HAP-1 (cell line): ENCODE results near the gene CDKL5.

Source experiments
- DNase-seq, 2 experiments: peaks; one replicate each; pipeline ENCODE4 v3.0.0-alpha.2; 2016 to 2020; ENCODE audit warnings: low spot score in 2 of 2
- H3K27me3 ChIP-seq: fragments of 250-450 bp; sonication (Bioruptor Pico); 2 replicates; pipeline ENCODE4 v1.5.1; 2020; ENCODE audit warnings: low read depth, mild to moderate bottlenecking, moderate library complexity
- H3K36me3 ChIP-seq: fragments of 250-450 bp; sonication (Bioruptor Pico); replicated peaks from 2 replicates; pipeline ENCODE4 v1.5.1; 2020; ENCODE audit warnings: mild to moderate bottlenecking
- H3K4me1 ChIP-seq: fragments of 250-450 bp; sonication (Bioruptor Pico); 2 replicates; pipeline ENCODE4 v1.5.1; 2020; ENCODE audit warnings: mild to moderate bottlenecking
- H3K4me3 ChIP-seq: fragments of 250-450 bp; sonication (Bioruptor Pico); 2 replicates; pipeline ENCODE4 v1.5.1; 2020; ENCODE audit warnings: mild to moderate bottlenecking, moderate library complexity
- H3K9me3 ChIP-seq: fragments of 250-450 bp; sonication (Bioruptor Pico); 2 replicates; pipeline ENCODE4 v1.5.1; 2020; ENCODE audit warnings: mild to moderate bottlenecking, moderate library complexity
- in situ Hi-C: fragments of 300-500 bp; cut with MboI; formaldehyde crosslinking; loops from 3 replicates; pipeline ENCODE4 v1.14.3; 2020; ENCODE audit warnings: low sequenced_read_pairs, inconsistent platforms, mixed read lengths

Gene CDKL5

DNA sequence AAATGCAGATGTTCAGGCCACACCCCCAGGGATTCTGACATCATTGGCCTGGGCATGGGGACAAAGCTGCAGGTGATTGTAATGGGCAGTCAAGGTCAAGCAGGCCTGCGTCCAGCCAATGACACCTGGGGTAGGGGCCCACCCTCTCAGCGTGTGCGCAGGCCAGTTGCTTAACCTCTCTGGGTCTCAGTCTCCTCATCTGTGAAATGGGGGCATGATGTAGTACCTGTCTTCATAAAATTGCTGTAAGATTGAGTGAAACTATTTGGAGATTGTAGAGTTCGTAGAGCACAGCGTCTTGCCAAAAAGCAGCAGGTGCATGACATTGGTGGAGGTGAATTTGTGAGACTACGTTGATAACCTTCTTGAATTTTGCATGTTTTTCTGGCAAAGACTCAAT lies 225.3 kb downstream of the CDKL5 start:
- no peak overlapping the region for H3K4me3 ChIP-seq
- no peak for DNase-seq
- no peaks in the 10 kb centered on the region for H3K27me3 ChIP-seq
- in situ Hi-C loops = no loop called here
- H3K36me3 ChIP-seq = no peaks in the 10 kb centered on the region
- H3K4me1 ChIP-seq = peaks cover 15% of the 10 kb centered on the region
- H3K9me3 ChIP-seq = no peaks in the 10 kb centered on the region

DNA sequence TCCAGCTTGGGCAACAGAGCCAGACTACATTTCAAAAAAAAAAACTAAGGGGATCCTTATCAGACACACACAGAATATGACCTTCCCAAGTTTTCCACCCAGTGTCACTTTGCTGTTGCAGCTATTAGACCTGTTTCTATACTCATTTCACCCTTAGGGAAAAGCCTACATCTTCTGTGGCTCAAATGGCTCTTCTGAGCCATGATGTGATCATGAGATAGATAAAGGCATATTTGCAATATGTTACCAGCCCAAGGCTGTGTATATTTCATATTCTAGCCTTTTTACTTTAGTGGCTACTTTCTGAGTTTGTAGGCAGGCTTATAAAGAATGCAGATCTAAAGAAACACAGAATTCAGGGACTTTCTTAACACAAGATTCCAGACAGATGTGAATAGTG lies 227.2 kb downstream of the CDKL5 start:
- no peaks in the 10 kb centered on the region for H3K9me3 ChIP-seq
- no peaks in the 10 kb centered on the region for H3K36me3 ChIP-seq
- peaks cover 16% of the 10 kb centered on the region for H3K4me1 ChIP-seq
- no peak overlapping the region for H3K4me3 ChIP-seq
- no peaks in the 10 kb centered on the region for H3K27me3 ChIP-seq
- in situ Hi-C loops = no loop called here
- DNase-seq = no peak

DNA sequence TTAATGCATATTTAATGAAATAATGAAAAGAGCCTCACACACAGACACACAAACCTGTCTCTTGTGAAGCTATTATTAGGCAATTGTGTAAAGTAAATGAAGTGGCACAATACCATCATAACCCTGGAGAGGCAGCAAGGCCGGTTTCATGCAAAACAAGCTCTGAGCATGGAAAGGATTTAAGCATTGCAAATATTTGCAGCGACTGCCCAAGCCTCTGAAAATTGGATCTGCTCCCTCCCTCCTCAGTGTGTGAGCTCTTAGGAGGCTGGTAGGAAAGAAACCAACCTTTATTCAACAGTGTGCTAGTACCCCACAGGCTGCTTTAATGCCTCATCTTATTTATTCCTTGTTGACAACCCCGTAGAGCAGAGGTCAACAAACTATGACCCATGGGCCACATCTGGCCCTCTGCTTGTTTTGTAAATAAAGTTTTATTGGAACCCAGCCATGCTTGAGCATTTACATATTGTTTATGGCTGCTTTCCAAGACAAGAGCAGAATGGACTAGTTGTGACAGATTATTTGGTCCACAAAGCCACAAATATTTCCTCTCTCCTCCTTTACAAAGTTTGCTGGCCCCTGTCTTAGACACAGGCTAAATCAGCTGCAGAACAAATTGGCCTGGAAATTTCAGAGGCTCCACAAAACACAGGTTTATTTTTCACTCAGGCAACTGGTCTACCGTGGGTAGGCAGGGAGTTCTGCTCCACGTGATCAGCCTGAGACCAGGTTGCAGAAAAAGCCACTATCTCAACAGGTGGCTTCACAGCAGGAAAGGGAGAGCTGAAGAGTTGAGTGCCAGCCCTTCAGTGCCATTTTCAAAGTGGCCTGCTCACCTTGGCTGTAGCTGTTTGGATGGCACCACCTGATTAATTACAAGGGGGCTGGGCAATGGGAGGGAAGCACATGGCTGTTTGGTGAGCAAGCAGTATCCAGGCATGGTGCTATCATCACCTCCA lies 229.7 kb downstream of the CDKL5 start:
- H3K27me3 ChIP-seq = no peaks in the 10 kb centered on the region
- no peak overlapping the region for H3K4me3 ChIP-seq
- no peaks in the 10 kb centered on the region for H3K36me3 ChIP-seq
- peak; percentile 70 to 87 for DNase-seq
- no peaks in the 10 kb centered on the region for H3K9me3 ChIP-seq
- H3K4me1 ChIP-seq = peaks cover 16% of the 10 kb centered on the region
- in situ Hi-C loops = no loop called here

DNA sequence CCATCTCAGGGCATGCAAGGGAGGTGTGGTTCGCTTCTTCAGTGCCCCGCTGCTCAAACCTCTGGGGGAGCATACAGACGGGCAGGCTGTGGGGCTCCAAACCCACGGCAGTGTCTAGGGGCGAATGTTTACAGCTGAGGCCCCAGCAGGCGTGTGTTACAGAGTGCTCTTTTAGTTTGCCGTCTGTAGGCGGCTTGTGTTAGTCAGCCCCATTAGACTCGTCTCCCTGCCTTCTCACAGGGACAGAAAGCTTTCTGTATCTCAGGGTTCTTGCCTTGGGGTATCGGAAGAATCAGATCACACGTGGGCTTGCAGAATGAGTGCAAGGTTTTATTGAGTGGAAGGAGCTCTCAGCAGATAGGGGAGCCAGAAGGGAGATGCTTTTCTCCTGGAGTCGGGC lies 235.9 kb downstream of the CDKL5 start:
- H3K4me3 ChIP-seq = no peak overlapping the region
- no peaks in the 10 kb centered on the region for H3K4me1 ChIP-seq
- no peaks in the 10 kb centered on the region for H3K9me3 ChIP-seq
- no peaks in the 10 kb centered on the region for H3K36me3 ChIP-seq
- H3K27me3 ChIP-seq = no peaks in the 10 kb centered on the region
- no peak for DNase-seq
- in situ Hi-C loops = no loop called here

DNA sequence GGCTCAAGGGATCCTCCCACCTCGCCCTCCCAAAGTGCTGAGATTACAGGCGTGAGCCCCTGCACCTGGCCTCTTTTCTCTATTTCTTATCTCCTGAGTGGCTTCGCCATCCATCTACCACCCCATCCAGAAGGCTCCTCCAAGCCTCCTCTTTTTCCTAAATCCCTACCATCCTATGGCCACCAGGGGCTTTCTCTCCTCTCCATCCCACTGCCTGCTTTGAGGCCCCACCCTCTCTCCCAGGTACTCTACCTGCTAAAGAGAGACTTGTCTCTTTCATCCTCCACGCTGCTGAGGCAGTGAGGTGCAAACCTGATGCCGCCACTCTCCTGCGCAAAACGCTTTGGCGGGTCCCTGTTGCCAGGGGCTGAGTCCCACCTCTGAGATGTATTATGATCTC lies 239.5 kb downstream of the CDKL5 start:
- Histone ChIP-seq H3K9me3 (no peaks in the 10 kb centered on the region), H3K36me3 (no peaks in the 10 kb centered on the region), H3K27me3 (no peaks in the 10 kb centered on the region), H3K4me3 (no peak overlapping the region), H3K4me1 (peaks cover 6% of the 10 kb centered on the region)
- in situ Hi-C loops = no loop called here
- DNase-seq = no peak

DNA sequence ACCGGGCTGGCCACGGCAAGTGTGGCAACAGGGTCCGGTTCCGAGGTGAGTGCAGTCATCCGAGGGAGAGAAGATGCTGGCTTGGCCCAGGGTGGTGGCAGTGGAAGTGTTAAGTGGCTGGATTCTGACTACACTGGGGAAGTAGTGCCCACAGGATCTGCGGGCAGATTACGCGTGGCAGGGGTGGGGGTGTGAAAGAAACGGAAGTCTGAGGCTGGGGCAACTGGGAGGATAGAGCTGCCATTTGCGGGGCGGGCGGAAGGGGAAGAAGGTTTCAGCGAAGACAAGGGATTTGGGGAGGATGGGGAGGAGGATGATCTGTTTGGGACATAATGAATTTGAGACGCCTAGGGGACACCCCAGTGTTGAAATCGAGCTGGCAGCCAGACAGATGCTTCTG lies 241.2 kb downstream of the CDKL5 start:
- DNase-seq = no peak
- in situ Hi-C loops = no loop called here
- H3K9me3 ChIP-seq = no peaks in the 10 kb centered on the region
- H3K27me3 ChIP-seq = no peaks in the 10 kb centered on the region
- no peak overlapping the region for H3K4me3 ChIP-seq
- H3K36me3 ChIP-seq = no peaks in the 10 kb centered on the region
- H3K4me1 ChIP-seq = peaks cover 6% of the 10 kb centered on the region

DNA sequence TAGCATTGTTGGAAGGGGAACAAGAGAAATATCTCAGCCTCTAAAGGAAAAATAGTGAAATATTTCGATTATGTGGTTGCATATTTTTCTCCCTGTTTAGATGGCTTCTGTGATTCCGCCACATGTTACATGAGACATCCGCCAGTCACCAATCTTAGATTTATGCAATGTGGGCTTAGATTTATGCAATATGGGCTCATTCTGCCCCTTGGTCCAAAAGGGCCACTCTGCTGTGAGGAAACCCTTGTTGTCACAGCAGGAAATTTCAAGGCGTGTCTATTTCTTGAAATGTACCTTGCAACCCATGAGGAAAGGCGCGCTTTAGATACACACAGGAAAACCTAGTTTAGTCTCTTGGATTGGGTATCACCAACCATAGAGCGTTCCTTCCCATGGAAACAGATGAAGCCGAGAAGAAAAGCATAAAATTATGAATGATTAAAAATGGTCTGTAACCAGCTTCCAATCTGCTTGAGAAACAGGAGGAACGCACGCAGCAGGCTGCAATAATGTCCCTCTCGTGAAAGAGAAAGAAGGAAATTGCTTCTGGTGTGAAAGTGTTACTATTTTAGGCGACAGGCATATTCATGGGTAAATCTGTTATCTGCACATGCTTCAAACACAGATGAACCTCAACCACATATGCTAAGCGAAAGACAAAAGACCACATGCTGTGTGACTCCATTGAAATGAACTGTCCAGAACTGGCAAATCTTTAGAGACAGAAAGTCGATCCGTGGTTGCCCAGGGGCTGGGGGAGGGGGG lies 242.8 kb downstream of the CDKL5 start:
- H3K27me3 ChIP-seq = no peaks in the 10 kb centered on the region
- DNase-seq = peak; percentile 11 to 30
- no peak overlapping the region for H3K4me3 ChIP-seq
- in situ Hi-C loops = no loop called here
- H3K4me1 ChIP-seq = peaks cover 6% of the 10 kb centered on the region
- H3K36me3 ChIP-seq = no peaks in the 10 kb centered on the region
- H3K9me3 ChIP-seq = no peaks in the 10 kb centered on the region

DNA sequence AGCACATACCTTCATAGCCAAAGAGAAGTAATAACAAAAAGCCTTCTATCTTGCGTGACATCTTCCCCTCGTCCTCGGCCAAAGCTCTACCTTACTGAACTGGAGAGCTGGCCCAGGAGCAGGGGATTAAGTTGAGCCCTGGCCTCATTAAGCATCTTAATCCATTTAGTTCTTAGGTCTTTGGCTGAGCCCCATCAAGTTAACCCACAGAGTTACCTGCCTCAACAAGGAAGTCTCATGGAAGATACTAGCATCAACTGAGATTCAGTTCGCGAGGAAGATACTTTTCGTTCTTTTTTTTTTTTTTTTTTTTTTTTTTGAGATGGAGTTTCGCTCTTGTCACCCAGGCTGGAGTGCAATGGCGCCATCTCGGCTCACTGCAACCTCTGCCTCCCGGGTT lies 246.6 kb downstream of the CDKL5 start, which contains the start of gene RS1:
TSS of gene RS1 (minus strand) at position 101 of the 400 bp plus-strand sequence. CDS start at position 61, 40 bp downstream.
- no peak for DNase-seq
- no peak within 1 kb of the TSS for H3K4me3 ChIP-seq
- no peaks in the 10 kb centered on the region for H3K9me3 ChIP-seq
- H3K4me1 ChIP-seq = peaks cover 23% of the 10 kb centered on the region
- no peaks in the 10 kb centered on the region for H3K36me3 ChIP-seq
- no peaks in the 10 kb centered on the region for H3K27me3 ChIP-seq
- in situ Hi-C loops = loop anchor here (10.0 kb wide), 1 partner anchor 247 kb away; the partner anchor contains the start of gene CDKL5

DNA sequence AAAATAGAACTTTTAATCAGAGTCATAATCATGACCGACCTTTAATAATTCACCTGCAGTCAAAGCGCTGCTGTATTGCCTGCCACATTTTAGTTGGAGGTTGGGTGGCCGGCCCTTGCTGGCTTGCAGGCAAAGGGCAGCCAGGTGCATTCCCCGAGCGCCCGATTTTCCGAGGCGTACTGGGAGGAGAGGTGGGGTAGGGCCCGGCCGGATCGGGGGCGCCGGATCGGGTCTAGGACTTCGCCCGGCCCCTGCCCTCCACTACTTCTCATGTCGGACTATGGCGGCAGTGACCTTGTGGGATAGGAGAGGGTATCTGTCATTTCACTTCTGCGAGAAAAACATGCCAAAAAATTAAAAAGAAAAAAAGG lies 249.0 kb downstream of the CDKL5 start:
- Histone ChIP-seq H3K4me1 (peaks cover 18% of the 10 kb centered on the region), H3K9me3 (no peaks in the 10 kb centered on the region), H3K4me3 (peak overlapping the region; percentile 94), H3K27me3 (no peaks in the 10 kb centered on the region), H3K36me3 (no peaks in the 10 kb centered on the region)
- peak in 1 of 2 experiments; percentile 68 for DNase-seq
- in situ Hi-C loops = loop anchor here (10.0 kb wide), 1 partner anchor 250 kb away; the partner anchor contains the start of gene CDKL5

DNA sequence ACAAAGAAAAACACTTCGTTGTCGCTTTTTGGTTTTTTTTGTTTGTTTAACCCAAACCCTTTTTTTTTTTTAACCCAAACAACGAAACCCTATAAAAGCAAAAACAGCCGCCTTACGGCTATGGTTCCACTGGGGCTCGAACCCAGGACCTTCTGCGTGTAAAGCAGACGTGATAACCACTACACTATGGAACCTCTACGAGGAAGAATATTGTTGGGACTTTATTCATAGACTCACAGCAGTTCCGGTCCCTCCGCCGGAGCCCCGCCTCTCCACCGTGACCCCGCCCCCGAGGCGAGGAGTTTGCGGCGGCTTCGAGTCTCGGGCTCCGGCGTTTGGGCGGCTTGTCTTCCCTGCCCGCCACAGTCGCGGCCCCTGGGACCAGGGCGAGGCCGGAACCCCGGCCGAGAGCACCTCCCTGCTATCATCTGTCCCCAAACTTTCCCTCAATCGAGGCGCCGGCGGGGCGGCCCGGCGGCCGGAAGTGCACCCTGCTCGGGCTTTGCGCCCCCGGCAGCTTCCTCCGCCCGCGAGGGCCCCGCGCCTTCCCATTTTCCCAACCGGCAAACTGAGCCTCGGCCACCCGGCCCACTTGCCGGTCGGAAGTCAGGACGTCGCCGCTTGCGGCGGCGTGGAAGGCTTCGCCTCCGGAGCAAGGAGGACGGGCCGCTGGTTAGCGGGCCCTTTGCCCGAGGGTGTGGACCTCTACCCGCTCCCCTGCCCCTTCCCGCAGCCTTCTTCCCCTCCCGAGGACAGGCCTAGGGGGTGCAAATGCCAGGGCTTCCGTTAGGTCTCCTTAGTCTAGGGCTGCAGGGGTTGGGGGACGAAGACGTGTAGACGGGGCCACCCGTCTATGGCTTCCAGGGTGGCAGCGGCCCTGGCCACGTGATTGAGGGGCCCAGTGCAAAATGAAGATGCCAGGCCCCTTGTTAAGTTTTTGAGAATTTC lies 249.7 kb downstream of the CDKL5 start:
- in situ Hi-C loops = loop anchor here (10.0 to 25.0 kb wide), 2 partner anchors 250 to 662 kb away; partner anchors contain the start of genes CDKL5 and PDHA1
- H3K9me3 ChIP-seq = no peaks in the 10 kb centered on the region
- peak overlapping the region; percentile 94 for H3K4me3 ChIP-seq
- no peaks in the 10 kb centered on the region for H3K36me3 ChIP-seq
- peaks cover 18% of the 10 kb centered on the region for H3K4me1 ChIP-seq
- DNase-seq = peak; percentile 72 to 88
- H3K27me3 ChIP-seq = no peaks in the 10 kb centered on the region

DNA sequence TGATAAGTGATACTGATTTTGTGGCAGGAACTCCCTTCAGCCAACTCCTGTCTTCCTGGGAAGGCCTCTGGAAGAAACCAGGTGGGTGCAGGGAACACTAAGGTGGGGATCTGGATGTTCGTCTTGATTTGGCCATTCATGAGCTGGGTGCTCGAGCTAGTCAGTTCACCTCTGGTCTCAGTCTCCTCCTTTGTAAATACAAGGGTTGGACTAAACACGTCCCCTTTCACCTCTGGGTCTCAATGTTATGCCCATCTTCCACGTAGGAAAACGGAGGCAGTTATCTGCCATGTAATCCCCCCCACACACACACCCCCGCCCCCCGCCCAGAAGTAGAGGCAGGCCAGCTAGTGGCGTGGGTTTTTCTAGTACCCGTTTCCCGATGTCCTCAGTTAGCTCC lies 250.6 kb downstream of the CDKL5 start:
- DNase-seq = no peak
- H3K9me3 ChIP-seq = no peaks in the 10 kb centered on the region
- H3K4me1 ChIP-seq = peaks cover 18% of the 10 kb centered on the region
- no peaks in the 10 kb centered on the region for H3K27me3 ChIP-seq
- H3K36me3 ChIP-seq = no peaks in the 10 kb centered on the region
- in situ Hi-C loops = loop anchor here (10.0 to 25.0 kb wide), 2 partner anchors 251 to 661 kb away; partner anchors contain the start of genes CDKL5 and PDHA1
- H3K4me3 ChIP-seq = peak overlapping the region; percentile 94; the same call in 1 of the 2 replicates

DNA sequence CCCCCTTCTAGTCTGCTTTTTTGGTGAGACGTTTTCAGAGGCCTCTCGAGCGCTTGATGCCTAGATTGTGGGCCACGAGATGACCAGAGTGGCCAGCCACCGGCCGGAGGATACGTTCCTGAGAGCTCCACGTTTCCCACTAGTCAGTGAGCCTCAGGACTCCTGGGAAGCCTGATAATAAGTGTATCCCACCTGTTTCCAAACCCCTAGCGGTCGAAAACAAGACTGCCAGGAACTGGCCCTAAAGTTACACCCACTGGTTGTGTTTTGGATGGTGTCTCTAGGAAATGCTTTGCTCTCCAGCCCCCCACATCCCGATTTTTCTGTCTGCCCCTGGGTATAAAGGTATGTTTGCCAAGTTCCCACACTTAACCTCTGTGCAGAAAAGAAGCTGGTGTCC lies 251.1 kb downstream of the CDKL5 start:
- Histone ChIP-seq H3K36me3 (no peaks in the 10 kb centered on the region), H3K4me1 (peaks cover 18% of the 10 kb centered on the region), H3K9me3 (no peaks in the 10 kb centered on the region), H3K4me3 (no peak overlapping the region), H3K27me3 (no peaks in the 10 kb centered on the region)
- in situ Hi-C loops = loop anchor here (10.0 to 25.0 kb wide), 2 partner anchors 252 to 661 kb away; partner anchors contain the start of genes CDKL5 and PDHA1
- peak in 1 of 2 experiments; percentile 52 for DNase-seq
